DND-41 (cell line): ENCODE data around the gene KRT2.

Experiments used
- CTCF ChIP-seq: IDR thresholded peaks from 2 replicates; pipeline ENCODE4 v1.5.1; 2012; ENCODE audit warnings: borderline replicate concordance, low read length, moderate library complexity, mild to moderate bottlenecking; ENCODE audit not compliant: poor library complexity, severe bottlenecking; ENCODE audit errors: extremely low read depth
- EZH2 ChIP-seq: IDR thresholded peaks from 3 replicates; pipeline ENCODE4 v1.6.1; 2012; ENCODE audit warnings: borderline replicate concordance, low read depth, mild to moderate bottlenecking, moderate library complexity, low read length, inconsistent platforms; ENCODE audit not compliant: severe bottlenecking

- no peak for TF ChIP-seq CTCF
- no peak for TF ChIP-seq EZH2
Observed at GRCh38 chr12:52679875-52680274, 27.9 kb upstream of the KRT2 start.
